ENCODE results near the gene THAP11. TPM values are rescaled to one million over a fixed set of nuclear protein-coding genes. Genes with fewer than 3 reads are reported as not detected.
A peak's percentile ranks its signal among the peaks of the same experiment; 100 is the strongest.

Gene THAP11
- total and polyA plus RNA-seq, 2 of the 13 experiments (the other 11 are each of a cell fraction or from before 2014, with no cell fraction given), result 44.2 to 53.4 TPM

DNA sequence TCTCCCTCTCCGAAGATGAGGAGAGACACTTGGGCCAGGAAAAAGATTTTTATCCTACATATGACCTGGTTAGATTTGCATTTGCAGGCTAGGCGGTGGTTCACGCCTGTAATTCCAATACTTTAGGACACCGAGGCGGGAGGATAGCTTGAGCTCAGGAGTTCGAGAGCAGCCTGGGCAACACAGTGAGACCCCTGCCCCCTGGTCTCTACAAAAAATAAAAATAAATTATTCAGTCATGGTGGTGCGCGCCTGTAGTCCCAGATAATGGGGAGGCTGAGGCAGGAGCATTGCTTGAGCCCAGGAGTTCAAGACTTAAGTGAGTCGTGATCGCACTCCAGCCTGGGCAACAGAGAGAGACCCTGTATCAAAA is 7.9 kb upstream of the THAP11 start:
- intact Hi-C loops (cut with micrococcal nuclease; ENCODE audit: unreplicated experiment) (no loop called here), in situ Hi-C loops (cut with HindIII; ENCODE audit: extremely low pct_ligation_motif_present, low pct_unique_long_range_greater_than_20kb) (no loop called here)
- no peaks in the 10 kb centered on the region for H3K9me3 ChIP-seq (ENCODE audit: low read length)
- no peak for FAIRE-seq
- H4K20me1 ChIP-seq (ENCODE audit: insufficient read depth, low read length), result no peaks in the 10 kb centered on the region
- 54% methylated on average over 10 of the region's 10 CpGs for WGBS (ENCODE audit: low lambda C conversion rate)
- DNase-seq (ENCODE audit: low spot score), result no peak
- no TSS peak for BruUV-seq (replicated peaks)
- H3K27ac ChIP-seq (ENCODE audit: extremely low read length, insufficient read depth, low read length), result no peak overlapping the region
- H3K79me2 ChIP-seq (ENCODE audit: insufficient read depth, low read length), result peaks cover 16% of the 10 kb centered on the region
- H3K9ac ChIP-seq (ENCODE audit: insufficient read depth, low read depth, low read length), result peak overlapping the region; percentile 92; the same call in 1 of the 2 replicates
- H3K36me3 ChIP-seq (replicated peaks in 1 of 2; ENCODE audit: control insufficient read depth in 1 of 2, insufficient read depth in 2 of 2, low read length in 2 of 2), result peaks cover 17 to 29% of the 10 kb centered on the region in 2 experiments
- H3K4me3 ChIP-seq (replicated peaks in 1 of 3; ENCODE audit: insufficient read depth in 1 of 3, low read depth in 2 of 3, low read length in 3 of 3), result peak overlapping the region; percentile 75 to 91 (median 75)
- ATAC-seq, result no peak
- peak overlapping the region; percentile 97 for H2AFZ ChIP-seq (ENCODE audit: low read length)
- peak overlapping the region; percentile 99 for H3K4me2 ChIP-seq (ENCODE audit: low read depth, low read length)
- POLR2A ChIA-PET, result interaction anchor here (0.5 to 4.1 kb wide), 14 partner anchors 9 to 251 kb away, joined by 3 to 47 read pairs (median 7); partner anchors contain the start of genes ACD, CENPT, NFATC3 and NUTF2
- TF ChIP-seq ZNF180 (CRISPR knock-in tag; IDR thresholded peaks at IDR 0.05; ENCODE audit: borderline replicate concordance, low read depth), result 0 out of 2 replicates have a peak, but pooled peaks have one; percentile 34
- TF ChIP-seq ZBTB8A (CRISPR knock-in tag; IDR thresholded peaks at IDR 0.05; ENCODE audit: borderline replicate concordance, low read depth), result no peak
- TF ChIP-seq MAF1 (CRISPR knock-in tag; IDR thresholded peaks at IDR 0.05; ENCODE audit: borderline replicate concordance), result no peak
- TF ChIP-seq NAIF1 (CRISPR knock-in tag; IDR thresholded peaks at IDR 0.05; ENCODE audit: borderline replicate concordance), result 0 out of 2 replicates have a peak, but pooled peaks have one; percentile 20
- 0 out of 2 replicates have a peak, but pooled peaks have one; percentile 6 for TF ChIP-seq ZNF615 (CRISPR knock-in tag; IDR thresholded peaks at IDR 0.05; ENCODE audit: borderline replicate concordance)
- no peak for TF ChIP-seq GPN1 (CRISPR knock-in tag; IDR thresholded peaks at IDR 0.05; ENCODE audit: borderline replicate concordance)
- TF ChIP-seq ZKSCAN8 (CRISPR knock-in tag; IDR thresholded peaks at IDR 0.05; ENCODE audit: borderline replicate concordance), result 0 out of 2 replicates have a peak, but pooled peaks have one; percentile 5
- TF ChIP-seq, protein P1, sequence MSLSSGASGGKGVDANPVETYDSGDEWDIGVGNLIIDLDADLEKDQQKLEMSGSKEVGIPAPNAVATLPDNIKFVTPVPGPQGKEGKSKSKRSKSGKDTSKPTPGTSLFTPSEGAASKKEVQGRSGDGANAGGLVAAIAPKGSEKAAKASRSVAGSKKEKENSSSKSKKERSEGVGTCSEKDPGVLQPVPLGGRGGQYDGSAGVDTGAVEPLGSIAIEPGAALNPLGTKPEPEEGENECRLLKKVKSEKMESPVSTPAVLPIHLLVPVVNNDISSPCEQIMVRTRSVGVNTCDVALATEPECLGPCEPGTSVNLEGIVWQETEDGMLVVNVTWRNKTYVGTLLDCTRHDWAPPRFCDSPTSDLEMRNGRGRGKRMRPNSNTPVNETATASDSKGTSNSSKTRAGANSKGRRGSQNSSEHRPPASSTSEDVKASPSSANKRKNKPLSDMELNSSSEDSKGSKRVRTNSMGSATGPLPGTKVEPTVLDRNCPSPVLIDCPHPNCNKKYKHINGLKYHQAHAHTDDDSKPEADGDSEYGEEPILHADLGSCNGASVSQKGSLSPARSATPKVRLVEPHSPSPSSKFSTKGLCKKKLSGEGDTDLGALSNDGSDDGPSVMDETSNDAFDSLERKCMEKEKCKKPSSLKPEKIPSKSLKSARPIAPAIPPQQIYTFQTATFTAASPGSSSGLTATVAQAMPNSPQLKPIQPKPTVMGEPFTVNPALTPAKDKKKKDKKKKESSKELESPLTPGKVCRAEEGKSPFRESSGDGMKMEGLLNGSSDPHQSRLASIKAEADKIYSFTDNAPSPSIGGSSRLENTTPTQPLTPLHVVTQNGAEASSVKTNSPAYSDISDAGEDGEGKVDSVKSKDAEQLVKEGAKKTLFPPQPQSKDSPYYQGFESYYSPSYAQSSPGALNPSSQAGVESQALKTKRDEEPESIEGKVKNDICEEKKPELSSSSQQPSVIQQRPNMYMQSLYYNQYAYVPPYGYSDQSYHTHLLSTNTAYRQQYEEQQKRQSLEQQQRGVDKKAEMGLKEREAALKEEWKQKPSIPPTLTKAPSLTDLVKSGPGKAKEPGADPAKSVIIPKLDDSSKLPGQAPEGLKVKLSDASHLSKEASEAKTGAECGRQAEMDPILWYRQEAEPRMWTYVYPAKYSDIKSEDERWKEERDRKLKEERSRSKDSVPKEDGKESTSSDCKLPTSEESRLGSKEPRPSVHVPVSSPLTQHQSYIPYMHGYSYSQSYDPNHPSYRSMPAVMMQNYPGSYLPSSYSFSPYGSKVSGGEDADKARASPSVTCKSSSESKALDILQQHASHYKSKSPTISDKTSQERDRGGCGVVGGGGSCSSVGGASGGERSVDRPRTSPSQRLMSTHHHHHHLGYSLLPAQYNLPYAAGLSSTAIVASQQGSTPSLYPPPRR (CRISPR knock-in tag; IDR thresholded peaks at IDR 0.05; ENCODE audit: borderline replicate concordance), result no peak
- TF ChIP-seq GTF3A (CRISPR knock-in tag; conservative IDR thresholded peaks at IDR 0.05), result 0 out of 2 replicates have a peak, but pooled peaks have one; percentile 21
- TF ChIP-seq MYNN (CRISPR knock-in tag; IDR thresholded peaks at IDR 0.05; ENCODE audit: low read depth), result 0 out of 2 replicates have a peak, but pooled peaks have one; percentile 13
- TF ChIP-seq ZNF772 (CRISPR knock-in tag; IDR thresholded peaks at IDR 0.05), result peak; percentile 14; the same call in 1 of the 2 replicates
- TF ChIP-seq ZNF121 (CRISPR knock-in tag; IDR thresholded peaks at IDR 0.05), result peak; percentile 97
- TF ChIP-seq ZNF547 (CRISPR knock-in tag; IDR thresholded peaks at IDR 0.05), result 0 out of 2 replicates have a peak, but pooled peaks have one; percentile 1
- TF ChIP-seq MEIS1 (CRISPR knock-in tag; IDR thresholded peaks at IDR 0.05; ENCODE audit: borderline replicate concordance), result 0 out of 2 replicates have a peak, but pooled peaks have one; percentile 15
- TF ChIP-seq ZNF773 (CRISPR knock-in tag; IDR thresholded peaks at IDR 0.05; ENCODE audit: borderline replicate concordance), result no peak
- TF ChIP-seq ARID2 (CRISPR knock-in tag; IDR thresholded peaks at IDR 0.05; ENCODE audit: borderline replicate concordance), result 0 out of 2 replicates have a peak, but pooled peaks have one; percentile 4
- CTCF ChIA-PET (ENCODE audit: low intra/inter-chr PET ratio, low total read pairs), result interaction anchor here (1.3 kb wide), 1 partner anchor 18 kb away, joined by 3 read pairs; no protein-coding TSS in a partner anchor
- H3K27me3 ChIP-seq (ENCODE audit: control insufficient read depth in 1 of 2, insufficient read depth in 2 of 2, low read length in 2 of 2), result no peaks in the 10 kb centered on the region; a peak in 1 of 5 replicates
- H3K4me1 ChIP-seq (ENCODE audit: insufficient read depth, low read length), result peaks cover 37% of the 10 kb centered on the region

Data from HepG2 (cell line).